ENCODE data around the gene DBN1.

Gene DBN1

DNA sequence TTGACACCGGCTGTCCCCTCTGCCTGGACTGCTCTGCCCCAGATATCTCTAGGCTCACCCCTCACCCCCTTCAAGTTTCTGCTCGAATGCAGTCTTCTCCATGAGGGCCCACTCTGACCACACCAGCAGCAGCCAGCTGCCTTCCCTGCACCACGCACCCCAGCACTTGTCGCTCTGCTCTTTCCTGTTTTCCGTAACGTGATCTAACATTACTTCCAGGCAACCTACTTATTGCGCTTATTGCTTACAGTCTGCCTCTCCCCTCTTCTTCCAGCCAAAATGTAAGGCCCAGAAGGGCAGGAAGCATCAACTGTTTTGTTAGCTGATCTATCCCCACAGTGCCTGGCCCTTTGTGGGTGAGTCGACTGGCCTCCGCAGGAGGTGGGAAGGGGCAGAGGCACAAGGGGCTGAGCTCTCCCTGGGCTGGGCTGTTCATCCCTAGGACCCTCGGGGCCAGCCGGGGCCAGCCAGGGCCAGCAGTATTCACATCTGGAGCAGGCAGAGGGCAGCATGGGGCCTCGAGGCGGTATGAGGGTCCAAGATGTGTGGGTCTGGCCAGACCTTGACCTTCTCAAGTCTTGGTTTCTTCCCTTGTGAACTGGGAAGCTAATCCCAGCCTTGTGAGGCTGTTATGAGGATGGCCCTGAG lies 11.6 kb upstream of the DBN1 start:
- ChIA-PET POLR2A (no interaction called here), CTCF (interaction anchor here (1.0 to 1.5 kb wide), 4 partner anchors 16 to 95 kb away, joined by 3 to 4 read pairs (median 4); no protein-coding TSS in a partner anchor)
- TF ChIP-seq CTCF (IDR thresholded peaks at IDR 0.05; ENCODE audit: control extremely low read depth, extremely low read depth, low read depth, missing control alignments) = no peak
- no peak for DNase-seq (ENCODE audit: extremely low spot score)

DNA sequence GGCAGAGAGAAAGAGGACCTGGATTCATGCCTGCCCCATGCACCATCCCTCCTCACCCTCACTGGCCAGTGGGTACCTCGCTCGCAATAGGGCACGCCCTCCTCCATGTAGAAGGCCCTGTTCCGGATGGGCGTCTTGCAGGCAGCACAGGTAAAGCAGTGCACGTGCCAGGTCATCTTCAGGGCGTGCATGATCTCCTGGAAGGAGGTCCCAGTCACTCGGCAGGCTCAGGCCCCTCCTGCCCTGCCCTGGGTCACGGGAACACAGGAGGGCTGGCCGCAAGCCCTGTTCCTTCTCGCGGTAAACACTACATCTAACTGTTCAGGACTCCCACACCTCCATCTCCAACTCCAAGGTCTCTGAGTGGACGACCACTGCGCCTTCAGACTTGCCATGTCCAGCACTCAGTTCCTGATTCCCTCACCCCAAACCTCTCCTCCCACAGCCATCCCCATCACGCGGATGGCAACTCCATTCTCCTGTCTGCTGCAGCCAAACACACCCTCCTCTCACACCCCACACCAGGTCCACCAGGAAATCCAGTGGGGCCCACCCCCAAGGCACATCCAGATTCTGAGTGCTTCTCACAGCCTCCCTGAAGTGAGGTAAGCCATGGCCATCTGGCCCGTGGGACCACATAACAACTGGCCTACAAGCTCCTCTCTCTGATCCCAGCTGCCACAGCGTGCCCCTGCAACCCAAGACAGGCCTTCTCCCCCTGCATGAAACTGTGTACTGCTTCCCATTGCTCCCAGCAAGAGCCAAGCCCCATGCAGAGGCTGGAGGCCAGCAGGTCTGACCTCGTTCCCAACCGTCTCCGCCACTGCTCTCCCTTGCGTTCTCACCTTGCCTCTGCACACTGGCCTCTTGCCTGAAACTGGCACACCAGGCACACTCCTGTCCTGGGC lies 10.8 kb upstream of the DBN1 start:
- CTCF ChIA-PET = no interaction called here
- no peak for DNase-seq (ENCODE audit: extremely low spot score)
- TF ChIP-seq CTCF (IDR thresholded peaks at IDR 0.05; ENCODE audit: control extremely low read depth, extremely low read depth, low read depth, missing control alignments) = no peak
- POLR2A ChIA-PET = no interaction called here

GRCh38 chr5:177483042-177483441 lies 9.6 kb upstream of the DBN1 start:
- ChIA-PET CTCF (no interaction called here), POLR2A (interaction anchor here (0.7 kb wide), 1 partner anchor 12 kb away, joined by 5 read pairs; no protein-coding TSS in a partner anchor)
- TF ChIP-seq CTCF (IDR thresholded peaks at IDR 0.05; ENCODE audit: control extremely low read depth, extremely low read depth, low read depth, missing control alignments) = no peak
- DNase-seq (ENCODE audit: extremely low spot score) = no peak

GRCh38 chr5:177482359-177482795 lies 8.9 kb upstream of the DBN1 start:
- no peak for DNase-seq (ENCODE audit: extremely low spot score)
- no peak for TF ChIP-seq CTCF (IDR thresholded peaks at IDR 0.05; ENCODE audit: control extremely low read depth, extremely low read depth, low read depth, missing control alignments)
- POLR2A ChIA-PET = interaction anchor here (0.7 kb wide), 1 partner anchor 13 kb away, joined by 5 read pairs; no protein-coding TSS in a partner anchor
- CTCF ChIA-PET = no interaction called here

DNA sequence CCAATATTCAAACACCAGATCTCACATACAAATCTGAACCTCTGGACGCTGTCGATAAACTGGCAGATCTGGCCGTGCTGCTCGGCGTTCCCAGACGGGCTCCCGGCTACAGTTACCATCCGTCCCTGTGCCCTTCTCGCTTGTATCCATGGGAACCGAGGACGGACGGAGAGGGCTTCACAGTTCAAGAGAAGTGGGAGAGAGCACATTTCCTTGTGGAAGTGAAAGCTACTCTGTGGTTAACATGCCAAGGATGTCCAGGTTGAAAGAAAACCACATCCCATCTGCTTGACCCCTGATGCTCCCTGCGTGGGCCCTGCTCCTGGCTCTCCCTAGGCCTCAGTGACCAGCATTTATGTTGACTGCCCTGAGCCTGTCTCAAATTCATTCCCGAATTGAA lies 6.3 kb upstream of the DBN1 start:
- POLR2A ChIA-PET = no interaction called here
- DNase-seq (ENCODE audit: extremely low spot score) = no peak
- no peak for TF ChIP-seq CTCF (IDR thresholded peaks at IDR 0.05; ENCODE audit: control extremely low read depth, extremely low read depth, low read depth, missing control alignments)
- CTCF ChIA-PET = interaction anchor here (0.9 to 7.1 kb wide), 9 partner anchors 11 to 162 kb away, joined by 3 to 59 read pairs (median 9); partner anchors contain the start of gene PDLIM7

All from GM10248 (cell line).